HepG2 (cell line): ENCODE data around the gene USP28. TPM values are rescaled to one million over a fixed set of nuclear protein-coding genes. Genes with fewer than 3 reads are reported as not detected.

ENCODE experiments used
- ATAC-seq: fragments of 200-7000 bp; cut with Tn5 transposase; 3 replicates; pipeline ENCODE4 v1.9.1; 2020; ENCODE audit warnings: mild to moderate bottlenecking, moderate library complexity
- BruUV-seq: library from RNA; stranded (reverse); fragments of 400-500 nt; replicated peaks from 2 replicates; lab custom pipeline; 2021; lab: Mats Ljungman, UMichigan
- CTCF ChIA-PET: fragments of 300-600 bp; formaldehyde crosslinking; extraction: SDS; loops from one replicate; lab custom pipeline; 2021; ENCODE audit warnings: low total read pairs, inconsistent platforms, low intra/inter-chr PET ratio; lab: Yijun Ruan, JAX
- POLR2A ChIA-PET: fragments of 350-600 bp; sonication (Branson Sonifier 250); formaldehyde crosslinking; loops from one replicate; lab custom pipeline; 2020; ENCODE audit warnings: antibody characterized with exemption, inconsistent platforms; lab: Yijun Ruan, JAX
- DNase-seq: peaks from one replicate; pipeline ENCODE4 v3.0.0-alpha.2; 2015; ENCODE audit warnings: low spot score
- FAIRE-seq: peaks from 3 replicates; lab custom pipeline; 2011; peaks lifted over from hg19 to GRCh38; lab: Jason Lieb, UNC
- H2AFZ ChIP-seq: one replicate; pipeline ENCODE4 v1.6.1; 2011; ENCODE audit warnings: low read length, inconsistent platforms
- H3K27ac ChIP-seq: fragments of 300-600 bp; 3 replicates; pipeline ENCODE4 v1.8.0; 2011; ENCODE audit warnings: mixed run types, mild to moderate bottlenecking, mixed read lengths, low read length, inconsistent platforms; ENCODE audit not compliant: insufficient read depth; ENCODE audit errors: extremely low read length
- H3K27me3 ChIP-seq, 2 experiments: fragments of 200-600 bp in 1 of 2; 2 replicates in 1 of 2; 3 replicates in 1 of 2; pipeline versions ENCODE4 v1.6.0 to v1.8.0; 2011; ENCODE audit warnings: low read length in 2 of 2, mild to moderate bottlenecking in 2 of 2, moderate library complexity in 2 of 2, inconsistent platforms in 1 of 2; ENCODE audit not compliant: insufficient read depth in 2 of 2, control insufficient read depth in 1 of 2
- H3K36me3 ChIP-seq, 2 experiments: fragments of 200-600 bp in 1 of 2; replicated peaks in 1 of 2; 2 replicates in 1 of 2; 3 replicates in 1 of 2; pipeline versions ENCODE4 v1.5.1 to v1.8.0; 2011; ENCODE audit warnings: low read length in 2 of 2, inconsistent platforms in 1 of 2; ENCODE audit not compliant: insufficient read depth in 2 of 2, control insufficient read depth in 1 of 2
- H3K4me1 ChIP-seq: 2 replicates; pipeline ENCODE4 v1.5.1; 2012; ENCODE audit warnings: low read length, inconsistent platforms; ENCODE audit not compliant: insufficient read depth
- H3K4me2 ChIP-seq: 2 replicates; pipeline ENCODE4 v1.6.0; 2011; ENCODE audit warnings: low read depth, low read length, inconsistent platforms
- H3K4me3 ChIP-seq, 3 experiments: fragments of 200-600 bp in 1 of 3; sonication (generic), shearing (Covaris generic) in 1 of 3; replicated peaks in 1 of 3; 2 replicates each; pipeline ENCODE4 v1.5.1; 2011 to 2016; ENCODE audit warnings: low read length in 3 of 3, inconsistent platforms in 2 of 3, low read depth in 2 of 3, mild to moderate bottlenecking in 2 of 3, control low read depth in 1 of 3, mixed read lengths in 1 of 3; ENCODE audit not compliant: insufficient read depth in 1 of 3
- H3K79me2 ChIP-seq: one replicate; pipeline ENCODE4 v1.6.1; 2011; ENCODE audit warnings: low read length, inconsistent platforms; ENCODE audit not compliant: insufficient read depth
- H3K9ac ChIP-seq: 2 replicates; pipeline ENCODE4 v1.6.0; 2011; ENCODE audit warnings: mild to moderate bottlenecking, low read depth, low read length, inconsistent platforms; ENCODE audit not compliant: insufficient read depth
- H3K9me3 ChIP-seq: 2 replicates; pipeline ENCODE4 v1.5.1; 2012; ENCODE audit warnings: mild to moderate bottlenecking, low read length
- H4K20me1 ChIP-seq: 2 replicates; pipeline ENCODE4 v1.6.0; 2011; ENCODE audit warnings: inconsistent platforms, mild to moderate bottlenecking, low read length, moderate library complexity; ENCODE audit not compliant: insufficient read depth
- ATM ChIP-seq: fragments of 450-650 bp; IDR thresholded peaks from 2 replicates; pipeline ENCODE4 v1.7.1; 2017; ENCODE audit warnings: mild to moderate bottlenecking, borderline replicate concordance
- DMAP1 ChIP-seq: IDR thresholded peaks from 2 replicates; pipeline ENCODE4 v1.6.1; 2016
- HMG20A ChIP-seq: IDR thresholded peaks from 2 replicates; pipeline ENCODE4 v1.6.1; 2016; ENCODE audit warnings: borderline replicate concordance
- HNRNPLL ChIP-seq: fragments of 200-400 bp; formaldehyde crosslinking; IDR thresholded peaks from 2 replicates; pipeline ENCODE4 v1.6.1; 2017; ENCODE audit warnings: mild to moderate bottlenecking, low read depth, low read length; ENCODE audit not compliant: poor library complexity, severe bottlenecking
- KDM6A ChIP-seq: IDR thresholded peaks from 2 replicates; pipeline ENCODE4 v1.6.1; 2016; ENCODE audit warnings: low read depth
- MBNL3 ChIP-seq: fragments of 250-450 bp; sonication (Bioruptor Pico); conservative IDR thresholded peaks from 2 replicates; pipeline ENCODE4 v1.8.0; 2022; ENCODE audit warnings: mild to moderate bottlenecking, inconsistent platforms
- RFX5 ChIP-seq: IDR thresholded peaks from 2 replicates; pipeline ENCODE4 v1.6.1; 2011; ENCODE audit warnings: low read depth, low read length, improper control_type of control experiment
- SOX6 ChIP-seq, 2 experiments: fragments of 450-650 bp in 1 of 2; sonication (generic) in 1 of 2; formaldehyde crosslinking in 1 of 2; IDR thresholded peaks; 2 replicates each; pipeline versions ENCODE4 v1.4.0 to v1.6.1; 2017 to 2020; ENCODE audit warnings: antibody characterized with exemption in 1 of 2, mild to moderate bottlenecking in 1 of 2, missing genetic modification reagents in 1 of 2
- TCF12 ChIP-seq, 2 experiments: fragments of 450-650 bp in 1 of 2; sonication (generic) in 1 of 2; formaldehyde crosslinking in 1 of 2; IDR thresholded peaks; 2 replicates each; pipeline versions ENCODE4 v1.6.1 to v1.8.0; 2017 to 2022; ENCODE audit warnings: antibody characterized with exemption in 1 of 2, mild to moderate bottlenecking in 1 of 2, missing genetic modification reagents in 1 of 2, moderate library complexity in 1 of 2
- ZNF552 ChIP-seq: sonication (generic); formaldehyde crosslinking; IDR thresholded peaks from 2 replicates; pipeline ENCODE4 v1.9.0; 2022; ENCODE audit warnings: missing genetic modification reagents, mild to moderate bottlenecking, borderline replicate concordance
- in situ Hi-C: cut with HindIII; loops from 2 replicates; pipeline ENCODE4 v1.10.0; 2017; ENCODE audit warnings: low pct_unique_long_range_greater_than_20kb; ENCODE audit not compliant: extremely low pct_ligation_motif_present
- intact Hi-C: fragments of 100-400 bp; cut with micrococcal nuclease; formaldehyde crosslinking; loops from one replicate; pipeline ENCODE4 v1.10.0; 2022; ENCODE audit not compliant: unreplicated experiment
- polyA plus RNA-seq, 8 experiments: library from polyadenylated mRNA; depleted of rRNA in 3 of 8; stranded (reverse) in 7 of 8; unstranded in 1 of 8; fragments of >200 nt; fragmentation: Illumina TruSeq in 4 of 8; extraction: Trizol in 4 of 8; gene quantifications; 2 replicates each; pipeline versions ENCODE4 v1.2.1 to v1.2.3, GENCODE V29; 2011 to 2016; ENCODE audit warnings: low read depth in 4 of 8, missing spikeins in 1 of 8, mixed read lengths in 1 of 8; ENCODE audit not compliant: insufficient read depth in 1 of 8
- total RNA-seq, 5 experiments: library from RNA; depleted of rRNA; stranded (reverse); fragments of >200 nt; fragmentation: Illumina TruSeq; extraction: Trizol; gene quantifications; 2 replicates each; pipeline ENCODE4 v1.2.3, GENCODE V29; 2016; ENCODE audit warnings: low read depth in 1 of 5
- TF ChIP-seq, protein P1 (sequence below): sonication (generic); formaldehyde crosslinking; IDR thresholded peaks from 2 replicates; pipeline ENCODE4 v1.8.1; 2023; ENCODE audit warnings: mild to moderate bottlenecking, moderate library complexity, missing genetic modification reagents
- TF ChIP-seq, protein P2 (sequence below): sonication (generic); formaldehyde crosslinking; IDR thresholded peaks from 2 replicates; pipeline ENCODE4 v1.5.0; 2020; ENCODE audit warnings: missing genetic modification reagents, mild to moderate bottlenecking, borderline replicate concordance
- TF ChIP-seq, protein P3 (sequence below): sonication (generic); formaldehyde crosslinking; IDR thresholded peaks from 2 replicates; pipeline ENCODE4 v1.8.1; 2023; ENCODE audit warnings: mild to moderate bottlenecking, missing genetic modification reagents

USP28 gene
- total and polyA plus RNA-seq, 2 of the 13 experiments (the other 11 are each of a cell fraction or from before 2014, with no cell fraction given): 29.6 to 34.3 TPM

DNA sequence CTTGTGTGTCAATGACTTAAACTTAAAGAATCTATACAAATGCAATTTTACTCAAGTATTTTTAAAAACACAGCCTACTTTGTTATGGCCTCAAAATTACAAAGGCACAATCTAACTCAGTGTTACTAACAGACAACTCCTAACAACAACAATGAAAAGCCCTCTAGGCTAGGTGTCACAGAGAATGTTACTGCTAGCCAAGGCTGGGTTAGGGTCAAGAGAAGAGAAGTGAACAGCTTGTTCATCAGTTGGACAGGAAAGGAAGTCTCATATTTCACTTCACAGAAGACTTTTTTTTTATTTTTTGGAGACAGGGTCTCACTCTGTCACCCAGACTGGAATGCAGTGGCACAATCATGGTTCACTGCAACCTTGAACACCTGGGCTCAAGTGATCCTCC is 69.7 kb downstream of the USP28 start:
- Histone ChIP-seq H2AFZ (no peak overlapping the region), H3K79me2 (no peaks in the 10 kb centered on the region), H3K4me1 (peaks cover 9% of the 10 kb centered on the region; the same call in 1 of the 2 replicates), H3K36me3 (peaks cover 11 to 68% of the 10 kb centered on the region in 2 experiments), H4K20me1 (no peaks in the 10 kb centered on the region), H3K27me3 (no peaks in the 10 kb centered on the region), H3K27ac (no peak overlapping the region), H3K4me3 (no peak overlapping the region), H3K9me3 (no peaks in the 10 kb centered on the region), H3K4me2 (no peak overlapping the region), H3K9ac (no peak overlapping the region)
- in situ Hi-C loops (loop anchor here (25.0 kb wide), 1 partner anchor 457 kb away; no protein-coding TSS in a partner anchor), intact Hi-C loops (loop anchor here (1.0 to 5.0 kb wide), 3 partner anchors 67 to 456 kb away; no protein-coding TSS in a partner anchor)
- FAIRE-seq (no peak), ATAC-seq (no peak), DNase-seq (no peak)
- TF ChIP-seq, protein P1, sequence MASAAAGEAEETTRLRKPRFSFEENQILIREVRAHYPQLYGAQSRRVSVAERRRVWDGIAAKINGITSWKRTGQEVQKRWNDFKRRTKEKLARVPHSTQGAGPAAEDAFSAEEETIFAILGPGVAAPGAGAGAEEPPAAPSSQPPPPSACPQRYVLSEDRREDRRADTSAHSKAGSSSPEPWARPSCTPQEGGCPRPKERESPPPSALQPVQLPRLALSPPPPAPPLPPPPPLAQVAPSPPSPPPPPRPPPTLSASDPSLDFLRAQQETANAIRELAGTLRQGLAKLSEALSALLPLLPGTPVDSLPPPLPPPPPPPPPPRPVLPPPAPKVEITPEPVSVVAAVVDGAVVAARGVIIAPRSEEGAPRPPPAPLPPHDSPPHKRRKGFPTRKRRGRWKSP: no peak
- TF ChIP-seq HMG20A (CRISPR knock-in tag): no peak
- no TSS peak for BruUV-seq
- CTCF ChIA-PET: interaction anchor here (1.4 to 1.7 kb wide), 2 partner anchors 456 to 457 kb away, joined by 4 to 5 read pairs; no protein-coding TSS in a partner anchor
- POLR2A ChIA-PET: no interaction called here

DNA sequence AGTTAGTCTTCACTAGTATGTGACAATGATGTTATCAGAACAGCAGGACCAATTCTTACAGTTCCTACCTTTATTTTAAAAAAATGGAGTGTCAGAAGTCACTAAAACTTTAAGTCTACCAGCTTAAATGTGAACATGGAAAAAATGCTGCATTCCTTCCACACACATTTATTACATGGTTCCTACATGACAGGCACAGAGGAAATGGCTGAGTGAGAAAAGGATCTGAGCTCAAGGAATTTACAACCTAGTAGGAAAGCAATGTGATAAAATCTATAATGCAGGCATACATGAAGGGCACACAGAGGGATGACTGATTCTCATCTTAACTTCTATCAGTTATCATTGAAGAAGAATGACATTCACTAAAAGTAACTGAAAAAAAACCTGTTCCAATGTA is 72.8 kb downstream of the USP28 start:
- Histone ChIP-seq H3K27ac (no peak overlapping the region), H3K4me3 (no peak overlapping the region), H3K36me3 (peaks cover 11 to 60% of the 10 kb centered on the region in 2 experiments), H3K4me2 (no peak overlapping the region), H4K20me1 (no peaks in the 10 kb centered on the region), H3K9ac (no peak overlapping the region), H3K79me2 (no peaks in the 10 kb centered on the region), H3K4me1 (peaks cover 9% of the 10 kb centered on the region; the same call in 1 of the 2 replicates), H3K27me3 (no peaks in the 10 kb centered on the region), H3K9me3 (no peaks in the 10 kb centered on the region), H2AFZ (no peak overlapping the region)
- ChIA-PET POLR2A (no interaction called here), CTCF (no interaction called here)
- intact Hi-C loops (no loop called here), in situ Hi-C loops (loop anchor here (25.0 kb wide), 1 partner anchor 460 kb away; no protein-coding TSS in a partner anchor)
- no peak for FAIRE-seq
- ATAC-seq: no peak
- no peak for DNase-seq
- no TSS peak for BruUV-seq
- TF ChIP-seq RFX5: no peak
- TF ChIP-seq, protein P2, sequence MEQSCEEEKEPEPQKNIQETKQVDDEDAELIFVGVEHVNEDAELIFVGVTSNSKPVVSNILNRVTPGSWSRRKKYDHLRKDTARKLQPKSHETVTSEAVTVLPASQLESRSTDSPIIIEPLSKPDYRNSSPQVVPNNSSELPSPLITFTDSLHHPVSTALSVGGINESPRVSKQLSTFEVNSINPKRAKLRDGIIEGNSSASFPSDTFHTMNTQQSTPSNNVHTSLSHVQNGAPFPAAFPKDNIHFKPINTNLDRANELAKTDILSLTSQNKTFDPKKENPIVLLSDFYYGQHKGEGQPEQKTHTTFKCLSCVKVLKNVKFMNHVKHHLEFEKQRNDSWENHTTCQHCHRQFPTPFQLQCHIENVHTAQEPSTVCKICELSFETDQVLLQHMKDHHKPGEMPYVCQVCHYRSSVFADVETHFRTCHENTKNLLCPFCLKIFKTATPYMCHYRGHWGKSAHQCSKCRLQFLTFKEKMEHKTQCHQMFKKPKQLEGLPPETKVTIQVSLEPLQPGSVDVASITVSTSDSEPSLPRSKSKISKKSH: no peak
- TF ChIP-seq, protein P3, sequence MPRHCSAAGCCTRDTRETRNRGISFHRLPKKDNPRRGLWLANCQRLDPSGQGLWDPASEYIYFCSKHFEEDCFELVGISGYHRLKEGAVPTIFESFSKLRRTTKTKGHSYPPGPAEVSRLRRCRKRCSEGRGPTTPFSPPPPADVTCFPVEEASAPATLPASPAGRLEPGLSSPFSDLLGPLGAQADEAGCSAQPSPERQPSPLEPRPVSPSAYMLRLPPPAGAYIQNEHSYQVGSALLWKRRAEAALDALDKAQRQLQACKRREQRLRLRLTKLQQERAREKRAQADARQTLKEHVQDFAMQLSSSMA (CRISPR knock-in tag): no peak
- TF ChIP-seq KDM6A: no peak
- TF ChIP-seq TCF12 (IDR thresholded peaks at IDR 0.05): no peak
- TF ChIP-seq TCF12 (CRISPR knock-in tag; IDR thresholded peaks at IDR 0.05): no peak
- TF ChIP-seq MBNL3 (CRISPR knock-in tag): no peak
- no peak for TF ChIP-seq ATM
- TF ChIP-seq SOX6 (IDR thresholded peaks at IDR 0.05): no peak
- no peak for TF ChIP-seq SOX6 (CRISPR knock-in tag; IDR thresholded peaks at IDR 0.05)
- TF ChIP-seq DMAP1 (CRISPR knock-in tag): no peak
- TF ChIP-seq HNRNPLL: no peak
- no peak for TF ChIP-seq ZNF552 (CRISPR knock-in tag)
